ENCODE data around the gene PROSER1. TPM values are rescaled to one million over a fixed set of nuclear protein-coding genes. Genes with fewer than 3 reads are reported as not detected.
"Not testable (repeated sequence)": the region's sequence is repeated elsewhere in the genome, so short reads cannot be mapped to it uniquely, and the experiment has no call there.

The PROSER1 gene
- total RNA-seq (2022) (36.0 and 39.5 TPM in 2 replicates), Bru-seq, nascent RNA (percentile 88 among the genes with signal in this experiment), BruChase-seq, experiment 1, labeled RNA remaining after a 6-hour chase (percentile 85 among the genes with signal in this experiment), BruChase-seq, experiment 2, labeled RNA remaining after a 2-hour chase (percentile 90 among the genes with signal in this experiment)
- long read RNA-seq, full-length matches to known transcripts, result 3 of 8 reads
- long read RNA-seq, partial matches to known transcripts, result 3 of 8 reads
- long read RNA-seq, other reads (novel, unspliced or antisense), result 2 of 8 reads

DNA sequence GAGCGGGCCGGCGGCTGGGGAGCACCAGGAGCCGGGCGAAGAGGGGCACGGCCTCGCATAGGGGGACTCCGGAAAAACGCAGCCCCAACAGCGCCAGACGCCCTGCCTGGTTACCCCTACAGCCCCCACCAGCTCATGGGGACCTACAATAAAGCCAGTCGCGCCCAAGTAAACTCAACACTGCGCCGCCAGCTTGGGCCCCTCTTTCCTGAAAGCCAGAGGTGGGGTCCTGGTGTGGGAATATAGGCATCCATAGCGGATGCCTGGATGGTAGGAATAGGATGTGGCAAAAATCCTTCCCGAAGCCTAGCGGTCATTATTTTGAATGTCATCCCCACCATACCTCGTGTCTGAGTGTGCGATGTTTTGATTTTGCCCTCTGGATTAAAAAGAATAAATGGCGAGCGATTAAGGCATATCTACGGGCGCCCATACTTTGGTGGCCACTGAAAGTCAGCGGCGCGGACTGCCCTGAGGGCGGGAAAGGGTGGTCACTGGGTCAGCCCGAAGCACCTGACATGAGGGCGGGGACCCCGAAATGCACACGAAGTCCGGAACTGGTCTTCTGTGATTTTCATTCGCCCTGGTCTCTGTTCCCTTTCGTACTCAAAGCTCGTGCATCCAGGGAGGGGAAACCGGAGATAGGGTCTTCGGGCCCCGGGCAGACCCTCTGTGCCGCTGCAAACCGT, at the start of gene PROSER1, which contains the start of gene NHLRC3:
PROSER1 (minus strand) TSS at position 210 of the 689 bp plus-strand sequence. CDS start 847 bp downstream, outside the sequence.
NHLRC3 (plus strand) TSS at position 577 of the 689 bp plus-strand sequence. CDS start 184 bp downstream, outside the sequence.
- TF ChIP-seq, protein P1, sequence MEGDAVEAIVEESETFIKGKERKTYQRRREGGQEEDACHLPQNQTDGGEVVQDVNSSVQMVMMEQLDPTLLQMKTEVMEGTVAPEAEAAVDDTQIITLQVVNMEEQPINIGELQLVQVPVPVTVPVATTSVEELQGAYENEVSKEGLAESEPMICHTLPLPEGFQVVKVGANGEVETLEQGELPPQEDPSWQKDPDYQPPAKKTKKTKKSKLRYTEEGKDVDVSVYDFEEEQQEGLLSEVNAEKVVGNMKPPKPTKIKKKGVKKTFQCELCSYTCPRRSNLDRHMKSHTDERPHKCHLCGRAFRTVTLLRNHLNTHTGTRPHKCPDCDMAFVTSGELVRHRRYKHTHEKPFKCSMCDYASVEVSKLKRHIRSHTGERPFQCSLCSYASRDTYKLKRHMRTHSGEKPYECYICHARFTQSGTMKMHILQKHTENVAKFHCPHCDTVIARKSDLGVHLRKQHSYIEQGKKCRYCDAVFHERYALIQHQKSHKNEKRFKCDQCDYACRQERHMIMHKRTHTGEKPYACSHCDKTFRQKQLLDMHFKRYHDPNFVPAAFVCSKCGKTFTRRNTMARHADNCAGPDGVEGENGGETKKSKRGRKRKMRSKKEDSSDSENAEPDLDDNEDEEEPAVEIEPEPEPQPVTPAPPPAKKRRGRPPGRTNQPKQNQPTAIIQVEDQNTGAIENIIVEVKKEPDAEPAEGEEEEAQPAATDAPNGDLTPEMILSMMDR (IDR thresholded peaks at IDR 0.05; ENCODE audit: unreplicated experiment), result no peak
- intact Hi-C loops (cut with micrococcal nuclease; ENCODE audit: unreplicated experiment), result no loop called here
- DNase-seq, result peak; percentile 85
- CTCF ChIA-PET, result no interaction called here
- peak within 1 kb of the TSS; percentile 83 for H3K27ac Mint-ChIP-seq (ENCODE audit: unreplicated experiment)
- no TSS peak for BruUV-seq (replicated peaks)
- no peaks in the 10 kb centered on the region for H3K9me3 Mint-ChIP-seq (ENCODE audit: low read depth, unreplicated experiment)
- H3K27me3 Mint-ChIP-seq (ENCODE audit: unreplicated experiment), result no peaks in the 10 kb centered on the region
- peaks cover 35% of the 10 kb centered on the region for H3K36me3 Mint-ChIP-seq (ENCODE audit: insufficient read depth, unreplicated experiment)
- no peaks in the 10 kb centered on the region for H3K4me1 Mint-ChIP-seq (ENCODE audit: low read depth, unreplicated experiment)
- peak within 1 kb of the TSS; percentile 96 for H3K4me3 Mint-ChIP-seq (ENCODE audit: low read depth, unreplicated experiment)

DNA sequence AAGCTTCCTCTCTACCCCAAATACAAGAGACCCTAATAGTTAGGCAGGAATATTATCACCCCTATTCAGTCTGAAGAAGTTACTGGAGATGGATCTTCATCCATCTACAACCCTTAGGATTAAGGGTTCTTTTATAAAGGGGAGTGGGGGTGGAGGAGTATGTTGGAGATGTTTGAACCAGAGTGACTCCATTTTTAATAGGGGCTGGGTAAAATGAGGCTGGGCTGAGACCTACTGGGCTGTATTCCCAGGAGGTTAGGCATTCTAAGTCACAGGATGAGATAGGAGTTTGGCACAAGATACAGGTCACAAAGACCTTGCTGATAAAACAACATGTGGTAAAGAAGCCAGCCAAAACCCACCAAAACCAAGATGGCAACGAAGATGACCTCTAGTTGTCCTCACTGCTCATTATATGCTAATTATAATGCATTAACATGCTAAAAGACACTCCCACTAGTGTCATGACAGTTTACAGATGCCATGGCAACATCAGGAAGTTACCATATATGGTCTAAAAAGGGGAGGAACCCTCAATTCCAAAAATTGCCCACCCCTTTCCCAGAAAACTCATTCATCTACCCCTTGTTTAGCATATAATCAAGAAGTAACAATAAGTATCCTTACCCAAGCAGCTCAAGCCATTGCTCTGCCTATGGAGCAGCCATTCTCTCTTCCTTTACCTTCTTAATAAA, 48.5 kb upstream of the PROSER1 start:
- H3K9me3 Mint-ChIP-seq (ENCODE audit: low read depth, unreplicated experiment); CTCF ChIA-PET; H3K27ac Mint-ChIP-seq (ENCODE audit: unreplicated experiment); DNase-seq; intact Hi-C loops (cut with micrococcal nuclease; ENCODE audit: unreplicated experiment); H3K4me1 Mint-ChIP-seq (ENCODE audit: low read depth, unreplicated experiment); BruUV-seq (replicated peaks); H3K36me3 Mint-ChIP-seq (ENCODE audit: insufficient read depth, unreplicated experiment); H3K4me3 Mint-ChIP-seq (ENCODE audit: low read depth, unreplicated experiment): not testable (repeated sequence)
- peaks cover 13% of the 10 kb centered on the region for H3K27me3 Mint-ChIP-seq (ENCODE audit: unreplicated experiment)

DNA sequence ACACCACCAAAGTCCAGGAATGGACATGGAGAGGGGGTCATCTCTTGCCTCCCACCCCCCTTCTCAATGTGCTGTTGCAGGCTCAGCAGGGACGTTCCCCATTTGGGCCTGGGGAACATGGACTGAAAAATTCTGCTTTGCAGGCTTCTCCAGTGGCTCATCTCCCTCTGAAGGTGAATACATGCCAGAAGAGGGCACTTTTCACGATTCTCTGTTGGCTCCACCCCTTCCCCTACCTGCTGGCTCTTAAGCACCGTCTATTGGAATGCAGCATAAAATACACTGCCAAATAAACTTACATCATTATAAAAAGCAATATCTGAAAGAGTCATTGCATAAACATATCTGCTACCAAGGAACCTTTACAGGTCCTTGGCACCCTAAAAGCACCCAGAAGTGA, 36.1 kb upstream of the PROSER1 start:
- no peak for DNase-seq
- H3K36me3 Mint-ChIP-seq (ENCODE audit: insufficient read depth, unreplicated experiment), result no peaks in the 10 kb centered on the region
- no peak overlapping the region for H3K27ac Mint-ChIP-seq (ENCODE audit: unreplicated experiment)
- no peaks in the 10 kb centered on the region for H3K4me1 Mint-ChIP-seq (ENCODE audit: low read depth, unreplicated experiment)
- peaks cover 35% of the 10 kb centered on the region for H3K27me3 Mint-ChIP-seq (ENCODE audit: unreplicated experiment)
- H3K9me3 Mint-ChIP-seq (ENCODE audit: low read depth, unreplicated experiment), result no peaks in the 10 kb centered on the region
- CTCF ChIA-PET, result no interaction called here
- TF ChIP-seq, protein P1 (IDR thresholded peaks at IDR 0.05; ENCODE audit: unreplicated experiment), result no peak
- H3K4me3 Mint-ChIP-seq (ENCODE audit: low read depth, unreplicated experiment), result no peak overlapping the region
- BruUV-seq (replicated peaks), result no TSS peak
- intact Hi-C loops (cut with micrococcal nuclease; ENCODE audit: unreplicated experiment), result no loop called here

DNA sequence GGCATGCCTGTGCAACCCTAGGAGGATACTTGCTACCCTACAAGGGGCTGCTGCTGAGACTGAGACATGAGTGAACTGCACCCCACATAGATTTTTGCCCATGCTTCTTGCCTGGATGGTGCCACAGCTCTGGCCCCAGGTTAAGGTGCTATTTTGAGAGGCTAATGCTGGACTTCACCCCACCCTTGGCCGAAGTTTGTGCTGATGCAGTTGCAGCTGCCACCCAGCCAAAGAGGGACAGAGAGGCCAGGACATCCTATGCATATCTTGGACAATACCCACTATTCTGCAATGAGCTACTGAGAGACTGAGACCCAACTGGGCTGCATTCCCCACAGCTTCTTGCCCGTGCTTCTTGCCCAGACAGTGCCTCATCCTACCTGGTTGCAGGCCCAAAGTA, 35.0 kb upstream of the PROSER1 start:
- CTCF ChIA-PET, result no interaction called here
- Mint-ChIP-seq H3K4me1 (ENCODE audit: low read depth, unreplicated experiment) (no peaks in the 10 kb centered on the region), H3K27ac (ENCODE audit: unreplicated experiment) (no peak overlapping the region), H3K9me3 (ENCODE audit: low read depth, unreplicated experiment) (no peaks in the 10 kb centered on the region), H3K4me3 (ENCODE audit: low read depth, unreplicated experiment) (no peak overlapping the region), H3K27me3 (ENCODE audit: unreplicated experiment) (peaks cover 34% of the 10 kb centered on the region), H3K36me3 (ENCODE audit: insufficient read depth, unreplicated experiment) (no peaks in the 10 kb centered on the region)
- intact Hi-C loops (cut with micrococcal nuclease; ENCODE audit: unreplicated experiment), result no loop called here
- no peak for DNase-seq
- no TSS peak for BruUV-seq (replicated peaks)
- TF ChIP-seq, protein P1 (IDR thresholded peaks at IDR 0.05; ENCODE audit: unreplicated experiment), result no peak

All from Calu3 (cell line).